CD4-positive, alpha-beta T cell (primary cell): ENCODE results near the gene ADGRF4. TPM values are rescaled to one million over a fixed set of nuclear protein-coding genes. Genes with fewer than 3 reads are reported as not detected.

Experiments used
- ATAC-seq: fragments of 200-7000 bp; cut with Tn5 transposase; one replicate; pipeline ENCODE4 v1.10.0; 2022; ENCODE audit warnings: mild to moderate bottlenecking; ENCODE audit not compliant: poor library complexity
- CTCF ChIA-PET: fragments of 350-600 bp; sonication (Branson Sonifier 250); formaldehyde crosslinking; loops from one replicate; lab custom pipeline; 2021; ENCODE audit warnings: antibody characterized with exemption, inconsistent platforms; lab: Charles Lee
- POLR2A ChIA-PET: fragments of 350-600 bp; sonication (Branson Sonifier 250); formaldehyde crosslinking; loops from one replicate; lab custom pipeline; 2021; ENCODE audit warnings: antibody characterized with exemption, inconsistent platforms; lab: Charles Lee
- DNase-seq, 14 experiments: peaks; one replicate each; pipeline ENCODE4 v3.0.0-alpha.2; 2013 to 2020; ENCODE audit warnings: mixed read lengths in 2 of 14
- H3K27ac ChIP-seq, 2 donors: one replicate each; pipeline versions ENCODE4 v1.5.1 to v1.7.0; 2013; ENCODE audit warnings: low read length in 2 of 2, low read depth in 1 of 2, mild to moderate bottlenecking in 1 of 2
- H3K27me3 ChIP-seq, 2 experiments: 1 replicate in 1 of 2; 2 replicates in 1 of 2; pipeline versions ENCODE4 v1.6.1 to v1.7.0; 2013; ENCODE audit warnings: low read length in 2 of 2, control low read depth in 1 of 2, mild to moderate bottlenecking in 1 of 2, moderate library complexity in 1 of 2; ENCODE audit not compliant: insufficient read depth in 2 of 2, control insufficient read depth in 1 of 2
- H3K36me3 ChIP-seq: one replicate; pipeline ENCODE4 v1.6.1; 2013; ENCODE audit warnings: low read length, control low read depth; ENCODE audit not compliant: insufficient read depth
- H3K4me1 ChIP-seq: one replicate; pipeline ENCODE4 v1.6.1; 2013; ENCODE audit warnings: low read length, control low read depth; ENCODE audit not compliant: insufficient read depth
- H3K4me3 ChIP-seq: one replicate; pipeline ENCODE4 v1.5.1; 2013; ENCODE audit warnings: mild to moderate bottlenecking, low read length, moderate library complexity
- H3K9me3 ChIP-seq, 2 experiments: 1 replicate in 1 of 2; 2 replicates in 1 of 2; pipeline versions ENCODE4 v1.6.1 to v1.7.0; 2013; ENCODE audit warnings: low read length in 2 of 2, mild to moderate bottlenecking in 2 of 2, control low read depth in 1 of 2, moderate library complexity in 1 of 2; ENCODE audit not compliant: control insufficient read depth in 1 of 2, insufficient read depth in 1 of 2
- H3K27ac Mint-ChIP-seq: one replicate; pipeline ENCODE4 v1.8.0; 2020; ENCODE audit warnings: mixed read lengths
- H3K27me3 Mint-ChIP-seq: one replicate; pipeline ENCODE4 v1.8.0; 2021; ENCODE audit warnings: mixed read lengths
- H3K36me3 Mint-ChIP-seq: one replicate; pipeline ENCODE4 v1.8.0; 2021; ENCODE audit warnings: low read depth, mixed read lengths
- H3K4me1 Mint-ChIP-seq: one replicate; pipeline ENCODE4 v1.8.0; 2021; ENCODE audit warnings: low read depth, mixed read lengths
- H3K4me3 Mint-ChIP-seq: one replicate; pipeline ENCODE4 v1.8.0; 2020; ENCODE audit warnings: mild to moderate bottlenecking, mixed read lengths
- H3K9me3 Mint-ChIP-seq: one replicate; pipeline ENCODE4 v1.8.0; 2020; ENCODE audit warnings: mixed read lengths
- intact Hi-C, 2 experiments: fragments of 100-400 bp; cut with DNase I in 1 of 2; cut with micrococcal nuclease in 1 of 2; formaldehyde crosslinking; loops; one replicate each; pipeline versions ENCODE4 v1.15.1 to v1.9.0; 2023 to 2025; cut with DNase I, micrococcal nuclease
- total RNA-seq, 174 experiments: library from RNA in 2 of 174; stranded (reverse) in 2 of 174; gene quantifications; one replicate each; pipeline ENCODE4 v1.2.3 and lab custom pipeline; 2021 to 2026
- TF ChIP-seq, protein P1 (sequence below): fragments of 200-600 bp; IDR thresholded peaks from one replicate; pipeline ENCODE4 v1.8.0; 2022; ENCODE audit warnings: antibody characterized with exemption, mild to moderate bottlenecking

ADGRF4 gene
- total RNA-seq, 2 experiments from 2014 or later = not detected

DNA sequence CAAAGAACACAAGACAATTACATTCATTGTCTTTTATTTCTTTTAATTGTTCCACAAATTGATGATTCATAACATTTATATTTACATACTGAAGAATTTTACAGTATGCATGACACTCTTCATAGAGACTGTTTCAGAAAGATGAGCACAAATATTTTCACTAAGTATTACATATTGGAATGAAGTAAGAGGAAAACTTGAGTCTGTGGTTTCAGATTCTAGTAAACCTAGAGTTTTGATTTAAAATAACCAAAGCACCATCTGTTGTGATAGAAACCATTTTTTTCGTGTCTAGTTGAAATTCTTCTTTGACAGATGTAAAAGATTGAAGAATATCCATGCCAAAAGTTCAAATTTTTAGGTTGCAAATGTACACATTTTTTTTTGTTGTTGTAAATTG is 51.4 kb downstream of the ADGRF4 start:
- intact Hi-C loops = no loop called here
- no peaks in the 10 kb centered on the region for H3K27me3 ChIP-seq
- H3K4me1 ChIP-seq = no peaks in the 10 kb centered on the region
- ChIA-PET CTCF (interaction anchor here (2.3 kb wide), 1 partner anchor 11 kb away, joined by 5 read pairs; no protein-coding TSS in a partner anchor), POLR2A (no interaction called here)
- Mint-ChIP-seq H3K9me3 (no peaks in the 10 kb centered on the region), H3K27me3 (peaks cover 11% of the 10 kb centered on the region), H3K4me1 (no peaks in the 10 kb centered on the region), H3K4me3 (no peak overlapping the region), H3K27ac (no peak overlapping the region), H3K36me3 (no peaks in the 10 kb centered on the region)
- ATAC-seq (no peak), DNase-seq (no peak)
- no peak overlapping the region for H3K4me3 ChIP-seq
- TF ChIP-seq, protein P1, sequence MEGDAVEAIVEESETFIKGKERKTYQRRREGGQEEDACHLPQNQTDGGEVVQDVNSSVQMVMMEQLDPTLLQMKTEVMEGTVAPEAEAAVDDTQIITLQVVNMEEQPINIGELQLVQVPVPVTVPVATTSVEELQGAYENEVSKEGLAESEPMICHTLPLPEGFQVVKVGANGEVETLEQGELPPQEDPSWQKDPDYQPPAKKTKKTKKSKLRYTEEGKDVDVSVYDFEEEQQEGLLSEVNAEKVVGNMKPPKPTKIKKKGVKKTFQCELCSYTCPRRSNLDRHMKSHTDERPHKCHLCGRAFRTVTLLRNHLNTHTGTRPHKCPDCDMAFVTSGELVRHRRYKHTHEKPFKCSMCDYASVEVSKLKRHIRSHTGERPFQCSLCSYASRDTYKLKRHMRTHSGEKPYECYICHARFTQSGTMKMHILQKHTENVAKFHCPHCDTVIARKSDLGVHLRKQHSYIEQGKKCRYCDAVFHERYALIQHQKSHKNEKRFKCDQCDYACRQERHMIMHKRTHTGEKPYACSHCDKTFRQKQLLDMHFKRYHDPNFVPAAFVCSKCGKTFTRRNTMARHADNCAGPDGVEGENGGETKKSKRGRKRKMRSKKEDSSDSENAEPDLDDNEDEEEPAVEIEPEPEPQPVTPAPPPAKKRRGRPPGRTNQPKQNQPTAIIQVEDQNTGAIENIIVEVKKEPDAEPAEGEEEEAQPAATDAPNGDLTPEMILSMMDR = no peak
- H3K9me3 ChIP-seq = no peaks in the 10 kb centered on the region
- H3K36me3 ChIP-seq = no peaks in the 10 kb centered on the region
- H3K27ac ChIP-seq = no peak overlapping the region

DNA sequence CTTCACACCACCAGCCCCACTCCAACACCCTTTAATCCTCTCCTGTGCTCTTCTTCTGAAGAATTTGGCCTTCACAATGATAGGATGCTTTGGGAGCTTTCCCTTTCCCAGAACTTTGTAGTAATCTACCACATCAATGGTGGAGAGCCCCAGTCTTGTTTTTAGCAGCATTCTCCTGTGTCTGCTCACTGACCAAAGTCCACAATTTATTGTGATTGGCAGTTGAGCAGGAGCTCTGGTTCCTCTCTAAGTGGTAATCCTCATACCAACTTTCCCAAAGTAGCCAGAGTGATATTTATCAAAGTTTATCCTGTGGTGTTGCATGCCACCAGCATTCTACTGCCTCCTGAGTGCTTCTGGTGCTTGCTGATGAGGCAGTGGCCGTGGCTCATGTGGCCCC is 54.4 kb downstream of the ADGRF4 start:
- intact Hi-C loops = no loop called here
- Histone ChIP-seq H3K36me3 (no peaks in the 10 kb centered on the region), H3K4me1 (no peaks in the 10 kb centered on the region), H3K9me3 (no peaks in the 10 kb centered on the region), H3K27me3 (no peaks in the 10 kb centered on the region), H3K27ac (no peak overlapping the region), H3K4me3 (no peak overlapping the region)
- Mint-ChIP-seq H3K4me3 (no peak overlapping the region), H3K4me1 (no peaks in the 10 kb centered on the region), H3K36me3 (no peaks in the 10 kb centered on the region), H3K9me3 (no peaks in the 10 kb centered on the region), H3K27me3 (peaks cover 12% of the 10 kb centered on the region), H3K27ac (no peak overlapping the region)
- TF ChIP-seq, protein P1 = no peak
- ATAC-seq = no peak
- POLR2A ChIA-PET = no interaction called here
- DNase-seq = no peak
- CTCF ChIA-PET = no interaction called here

DNA sequence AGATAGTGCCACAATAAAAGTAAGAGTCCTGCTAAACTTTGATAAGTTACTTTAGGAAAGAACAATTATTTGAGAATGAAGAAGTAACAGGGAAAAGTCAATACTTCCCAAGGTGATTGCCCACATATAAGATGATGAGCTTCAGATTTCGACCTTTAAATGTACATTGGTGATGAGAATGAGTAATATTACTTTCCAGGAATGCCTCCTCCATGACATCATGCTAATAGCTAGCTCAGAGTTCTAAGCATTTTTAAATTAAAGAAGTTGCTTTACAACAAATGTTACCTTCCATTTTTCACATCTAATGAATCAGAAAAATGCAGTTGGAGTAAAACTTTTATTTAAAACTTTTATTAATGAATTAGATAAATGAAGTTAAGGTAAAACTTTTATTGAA is 61.0 kb downstream of the ADGRF4 start:
- no peak overlapping the region for H3K4me3 Mint-ChIP-seq
- Histone ChIP-seq H3K36me3 (no peaks in the 10 kb centered on the region), H3K27me3 (no peaks in the 10 kb centered on the region), H3K9me3 (no peaks in the 10 kb centered on the region), H3K27ac (no peak overlapping the region), H3K4me1 (no peaks in the 10 kb centered on the region), H3K4me3 (no peak overlapping the region)
- H3K27ac Mint-ChIP-seq = no peak overlapping the region
- TF ChIP-seq, protein P1 = no peak
- intact Hi-C loops = no loop called here
- no peaks in the 10 kb centered on the region for H3K9me3 Mint-ChIP-seq
- no peak for DNase-seq
- H3K4me1 Mint-ChIP-seq = no peaks in the 10 kb centered on the region
- peaks cover 19% of the 10 kb centered on the region for H3K27me3 Mint-ChIP-seq
- no peaks in the 10 kb centered on the region for H3K36me3 Mint-ChIP-seq
- no peak for ATAC-seq
- ChIA-PET POLR2A (no interaction called here), CTCF (interaction anchor here (0.7 to 1.4 kb wide), 2 partner anchors 9 to 24 kb away, joined by 3 to 4 read pairs; no protein-coding TSS in a partner anchor)
